Thoracic aorta (tissue), 2 donors: ENCODE results near the gene PTPRN2. TPM values are rescaled to one million over a fixed set of nuclear protein-coding genes. Genes with fewer than 3 reads are reported as not detected.

Source experiments
- ATAC-seq: fragments of 150-250 bp; one replicate; pipeline ENCODE4 v1.8.0; 2017; ENCODE audit warnings: low read depth; ENCODE audit not compliant: insufficient number of reproducible peaks, low FRiP score
- DNase-seq: peaks from one replicate; pipeline ENCODE4 v3.0.0-alpha.2; 2020; ENCODE audit warnings: low spot score
- H3K27ac ChIP-seq, 2 donors: fragments of 200-600 bp; sonication (generic); 1 replicate in 1 of 2; 2 replicates in 1 of 2; pipeline ENCODE4 v1.5.1; 2016; ENCODE audit warnings: mild to moderate bottlenecking in 2 of 2, moderate library complexity in 2 of 2
- H3K27me3 ChIP-seq: fragments of 200-600 bp; sonication (generic); replicated peaks from 2 replicates; pipeline ENCODE4 v1.6.0; 2016; ENCODE audit warnings: mild to moderate bottlenecking; ENCODE audit not compliant: insufficient read depth
- H3K36me3 ChIP-seq: fragments of 200-600 bp; sonication (generic); one replicate; pipeline ENCODE4 v1.5.1; 2016
- H3K4me1 ChIP-seq, 2 donors: fragments of 200-600 bp; sonication (generic); 1 replicate in 1 of 2; 2 replicates in 1 of 2; pipeline versions ENCODE4 v1.5.1 to v1.6.0; 2016; ENCODE audit warnings: low read depth in 2 of 2, mild to moderate bottlenecking in 1 of 2; ENCODE audit not compliant: control insufficient read depth in 1 of 2
- H3K4me3 ChIP-seq: fragments of 200-600 bp; sonication (generic); 2 replicates; pipeline ENCODE4 v1.5.1; 2016; ENCODE audit warnings: mild to moderate bottlenecking
- H3K9me3 ChIP-seq: fragments of 200-600 bp; sonication (generic); 2 replicates; pipeline ENCODE4 v1.5.1; 2016
- total RNA-seq, 2 donors: library from RNA; depleted of rRNA; stranded (reverse); fragments of >200 nt; gene quantifications; one replicate each; pipeline versions ENCODE4 v1.1.0 to v1.2.3, GENCODE V29; 2016
- TF ChIP-seq, protein P1 (sequence below): fragments of 200-600 bp; sonication (generic); IDR thresholded peaks from one replicate; pipeline ENCODE4 v1.5.1; 2019; ENCODE audit warnings: antibody characterized with exemption

PTPRN2 gene
- total RNA-seq, 2 donors from 2014 or later: 2.2 to 3.1 TPM

DNA sequence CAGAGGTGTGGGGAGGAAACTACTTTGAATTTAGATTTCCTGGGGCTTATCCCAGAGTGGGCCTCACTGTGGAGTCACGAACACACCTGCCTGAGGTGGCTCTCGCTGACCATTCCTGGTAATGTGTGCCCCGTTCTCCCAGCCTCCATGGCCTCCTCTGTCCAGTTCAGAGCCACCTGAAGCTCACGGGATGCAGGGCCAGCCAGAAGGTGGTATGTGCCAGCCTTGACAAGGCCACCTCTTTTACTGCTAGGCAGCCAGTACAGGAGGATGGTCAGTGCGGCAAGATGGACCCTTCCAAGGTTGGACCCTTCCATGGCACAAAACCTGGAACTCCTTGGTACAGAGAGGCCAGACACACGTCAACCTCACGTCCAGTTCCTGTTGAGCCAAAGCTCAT lies 1040.5 kb downstream of the PTPRN2 start:
- DNase-seq (no peak), ATAC-seq (no peak)
- Histone ChIP-seq H3K36me3 (no peaks in the 10 kb centered on the region), H3K9me3 (no peaks in the 10 kb centered on the region), H3K4me1 (no peaks in the 10 kb centered on the region), H3K27me3 (no peaks in the 10 kb centered on the region), H3K27ac (no peak overlapping the region), H3K4me3 (no peak overlapping the region)
- TF ChIP-seq, protein P1, sequence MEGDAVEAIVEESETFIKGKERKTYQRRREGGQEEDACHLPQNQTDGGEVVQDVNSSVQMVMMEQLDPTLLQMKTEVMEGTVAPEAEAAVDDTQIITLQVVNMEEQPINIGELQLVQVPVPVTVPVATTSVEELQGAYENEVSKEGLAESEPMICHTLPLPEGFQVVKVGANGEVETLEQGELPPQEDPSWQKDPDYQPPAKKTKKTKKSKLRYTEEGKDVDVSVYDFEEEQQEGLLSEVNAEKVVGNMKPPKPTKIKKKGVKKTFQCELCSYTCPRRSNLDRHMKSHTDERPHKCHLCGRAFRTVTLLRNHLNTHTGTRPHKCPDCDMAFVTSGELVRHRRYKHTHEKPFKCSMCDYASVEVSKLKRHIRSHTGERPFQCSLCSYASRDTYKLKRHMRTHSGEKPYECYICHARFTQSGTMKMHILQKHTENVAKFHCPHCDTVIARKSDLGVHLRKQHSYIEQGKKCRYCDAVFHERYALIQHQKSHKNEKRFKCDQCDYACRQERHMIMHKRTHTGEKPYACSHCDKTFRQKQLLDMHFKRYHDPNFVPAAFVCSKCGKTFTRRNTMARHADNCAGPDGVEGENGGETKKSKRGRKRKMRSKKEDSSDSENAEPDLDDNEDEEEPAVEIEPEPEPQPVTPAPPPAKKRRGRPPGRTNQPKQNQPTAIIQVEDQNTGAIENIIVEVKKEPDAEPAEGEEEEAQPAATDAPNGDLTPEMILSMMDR: no peak

DNA sequence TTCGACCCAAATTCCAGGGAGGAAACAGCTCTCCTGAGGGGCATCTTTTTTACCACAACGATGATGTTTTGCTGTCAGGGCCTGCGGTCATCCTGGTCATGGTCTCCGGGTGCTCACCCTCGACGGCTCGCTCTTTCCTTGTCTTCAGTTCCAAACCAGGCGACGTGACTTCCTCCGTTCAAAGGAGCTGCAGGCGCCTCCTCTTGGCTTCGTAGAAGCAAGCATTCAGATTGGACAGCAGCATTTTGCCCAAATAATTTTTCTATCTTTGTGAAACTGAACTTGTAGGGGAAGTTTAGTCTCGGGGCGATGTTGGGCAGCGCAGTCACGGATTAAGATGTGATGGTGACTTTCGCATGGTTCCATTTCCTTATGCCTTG lies 1042.0 kb downstream of the PTPRN2 start:
- no peak for ATAC-seq
- no peaks in the 10 kb centered on the region for H3K36me3 ChIP-seq
- no peak overlapping the region for H3K27ac ChIP-seq
- H3K9me3 ChIP-seq: no peaks in the 10 kb centered on the region
- no peak overlapping the region for H3K4me3 ChIP-seq
- H3K4me1 ChIP-seq: no peaks in the 10 kb centered on the region
- no peaks in the 10 kb centered on the region for H3K27me3 ChIP-seq
- no peak for DNase-seq
- TF ChIP-seq, protein P1: no peak

DNA sequence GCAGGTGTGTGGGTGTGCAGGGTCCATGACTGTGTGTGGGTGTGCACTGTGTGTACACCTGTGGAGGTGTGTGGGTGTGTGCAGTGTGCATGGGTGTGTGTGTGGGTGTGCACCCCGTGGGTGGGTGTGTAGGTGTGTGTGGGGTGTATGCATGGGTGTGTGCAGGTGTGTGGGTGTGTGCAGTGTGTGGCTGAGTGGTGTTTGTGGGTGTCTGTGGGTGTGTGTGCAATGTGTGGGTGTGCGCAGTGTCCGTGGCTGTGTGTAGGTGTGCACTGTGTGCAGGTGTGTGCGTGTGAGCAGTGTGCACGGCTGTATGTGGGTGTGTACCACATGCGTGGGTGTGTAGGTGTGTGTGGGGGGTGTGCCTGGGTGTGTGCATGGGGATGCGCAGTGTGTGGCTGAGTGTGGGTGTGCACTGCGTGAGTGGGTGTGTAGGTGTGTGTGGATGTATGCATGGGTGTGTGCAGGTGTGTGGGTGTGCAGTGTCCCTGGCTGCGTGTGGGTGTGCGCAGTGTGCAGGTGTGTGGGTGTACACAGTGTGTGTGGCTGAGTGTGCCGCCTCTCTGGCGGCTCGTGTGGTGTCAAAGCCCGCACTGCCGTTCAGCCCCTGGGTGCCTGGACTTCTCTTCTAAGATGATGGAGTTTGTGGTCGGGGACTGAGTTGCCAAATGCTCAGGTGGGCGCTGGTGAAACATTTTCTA lies 1042.5 kb downstream of the PTPRN2 start:
- Histone ChIP-seq H3K4me1 (no peaks in the 10 kb centered on the region), H3K4me3 (no peak overlapping the region), H3K9me3 (no peaks in the 10 kb centered on the region), H3K27me3 (no peaks in the 10 kb centered on the region), H3K27ac (no peak overlapping the region), H3K36me3 (no peaks in the 10 kb centered on the region)
- no peak for DNase-seq
- ATAC-seq: no peak
- TF ChIP-seq, protein P1: no peak

DNA sequence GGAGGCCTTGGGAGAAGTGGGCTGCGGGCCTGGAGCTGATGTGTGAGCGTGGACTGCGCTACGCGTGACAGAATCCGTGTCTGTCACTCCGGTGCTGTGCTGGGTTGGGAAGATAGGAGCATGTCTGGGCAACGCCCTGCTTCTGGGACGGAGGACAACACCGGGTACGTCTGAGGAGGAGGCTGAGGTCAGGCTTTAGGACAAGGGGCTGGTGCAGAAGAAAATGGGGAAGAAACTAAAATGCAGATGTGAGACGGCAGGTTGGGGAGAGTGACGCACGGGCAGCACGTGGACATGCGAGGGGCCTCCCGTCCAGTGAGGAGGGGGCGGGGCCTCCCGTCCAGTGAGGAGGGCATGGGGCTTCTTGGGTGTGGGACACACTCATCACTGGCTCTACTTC lies 1043.4 kb downstream of the PTPRN2 start:
- no peaks in the 10 kb centered on the region for H3K36me3 ChIP-seq
- H3K27me3 ChIP-seq: no peaks in the 10 kb centered on the region
- TF ChIP-seq, protein P1: no peak
- H3K4me3 ChIP-seq: no peak overlapping the region
- no peak overlapping the region for H3K27ac ChIP-seq
- DNase-seq: no peak
- no peaks in the 10 kb centered on the region for H3K4me1 ChIP-seq
- no peaks in the 10 kb centered on the region for H3K9me3 ChIP-seq
- ATAC-seq: no peak

DNA sequence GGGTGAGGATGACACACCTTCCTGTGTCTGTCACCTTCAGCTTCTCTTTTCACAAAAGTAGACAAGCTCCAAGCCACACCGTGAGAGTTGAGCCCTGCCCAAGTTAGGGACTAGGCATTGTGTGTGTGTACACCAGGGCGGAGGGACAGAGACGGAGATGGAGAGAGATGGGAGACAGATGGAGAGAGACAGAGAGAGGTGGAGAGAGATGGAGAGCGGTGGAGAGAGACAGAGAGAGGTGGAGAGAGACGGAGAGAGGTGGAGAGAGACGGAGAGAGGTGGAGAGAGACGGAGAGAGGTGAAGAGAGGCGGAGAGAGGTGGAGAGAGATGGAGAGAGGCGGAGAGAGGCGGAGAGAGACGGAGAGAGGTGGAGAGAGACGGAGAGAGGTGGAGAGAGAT lies 1043.8 kb downstream of the PTPRN2 start:
- DNase-seq (no peak), ATAC-seq (no peak)

More for the DNA sequence above, 1043.8 kb downstream of the PTPRN2 start:
- no peaks in the 10 kb centered on the region for H3K36me3 ChIP-seq
- H3K27ac ChIP-seq: no peak overlapping the region
- H3K4me1 ChIP-seq: no peaks in the 10 kb centered on the region
- no peaks in the 10 kb centered on the region for H3K9me3 ChIP-seq
- H3K4me3 ChIP-seq: no peak overlapping the region
- TF ChIP-seq, protein P1: no peak
- H3K27me3 ChIP-seq: no peaks in the 10 kb centered on the region
